Limb (tissue), 2 donors: ENCODE results near the gene RXRA.

ENCODE experiments used
- DNase-seq, 2 donors: peaks; one replicate each; pipeline ENCODE4 v3.0.0-alpha.2; 2016; ENCODE audit errors: extremely low spot score in 2 of 2

RXRA gene

DNA sequence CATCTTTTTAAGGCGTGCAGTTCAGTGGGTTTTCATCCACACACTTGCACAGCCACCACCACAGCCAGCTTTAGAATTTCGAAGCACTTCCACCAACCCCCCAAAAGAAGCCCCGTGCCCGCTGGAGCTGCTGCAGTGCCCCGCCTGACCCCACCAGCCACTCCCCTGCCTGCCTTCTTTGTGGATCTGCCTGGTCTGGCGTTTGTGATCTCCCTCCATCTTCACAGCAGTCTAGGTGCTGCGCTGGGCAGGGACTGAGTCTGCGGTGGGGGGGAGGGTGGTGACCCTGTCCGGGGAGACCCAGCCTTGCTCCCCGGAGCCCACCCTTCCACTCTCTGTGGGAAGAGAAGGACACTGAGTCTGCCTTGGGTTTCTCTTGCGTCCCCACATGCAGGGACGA, 40.8 kb downstream of the RXRA start:
- no peak for DNase-seq

GRCh38 chr9:134367791-134368490, 41.7 kb downstream of the RXRA start:
- peak in 1 of 2 donors; percentile 49 for DNase-seq

DNA sequence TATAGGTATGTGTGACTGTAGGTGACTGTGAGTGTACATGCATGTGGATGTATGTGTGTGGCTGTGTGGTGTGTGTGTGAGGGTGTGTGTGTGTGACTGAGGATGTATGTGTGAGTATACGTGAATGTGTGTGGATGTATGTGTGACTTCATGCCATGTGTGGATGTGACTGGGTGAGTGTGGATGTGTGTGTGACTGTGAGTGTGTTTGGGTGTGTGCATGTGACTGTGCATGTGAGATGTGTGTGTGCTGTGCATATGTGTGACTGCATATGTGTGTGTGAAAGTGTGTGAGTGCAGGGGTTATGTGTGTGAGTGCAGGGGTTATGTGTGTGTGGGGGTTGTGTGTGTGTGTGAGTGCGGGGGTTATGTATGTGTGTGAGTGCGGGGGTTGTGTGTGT, 42.3 kb downstream of the RXRA start:
- DNase-seq, result no peak

- no peak for DNase-seq
These were observed 43.4 kb downstream of the RXRA start for GRCh38 chr9:134369416-134370212.

GRCh38 chr9:134370213-134370492, 43.9 kb downstream of the RXRA start:
- no peak for DNase-seq

DNA sequence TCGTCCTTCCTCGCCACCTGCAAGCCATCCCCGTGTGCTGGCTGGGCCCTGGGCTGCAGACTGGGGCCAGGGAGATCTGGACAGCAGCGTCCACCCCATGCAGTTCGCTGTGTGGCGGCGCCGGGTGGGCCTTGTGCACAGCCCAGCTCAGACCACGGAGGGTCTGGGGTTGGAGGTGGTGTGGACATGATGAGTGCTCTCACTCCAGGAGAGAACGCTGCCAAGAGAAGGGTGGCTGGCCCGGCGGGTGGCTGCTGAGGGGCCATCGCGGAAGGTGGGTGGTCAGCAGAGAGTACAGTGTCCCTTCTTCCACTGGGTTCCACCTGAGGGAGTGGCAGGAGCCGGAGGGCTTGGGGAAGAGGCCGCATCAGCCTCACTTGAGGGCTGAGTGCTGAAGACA, 44.4 kb downstream of the RXRA start:
- no peak for DNase-seq

DNA sequence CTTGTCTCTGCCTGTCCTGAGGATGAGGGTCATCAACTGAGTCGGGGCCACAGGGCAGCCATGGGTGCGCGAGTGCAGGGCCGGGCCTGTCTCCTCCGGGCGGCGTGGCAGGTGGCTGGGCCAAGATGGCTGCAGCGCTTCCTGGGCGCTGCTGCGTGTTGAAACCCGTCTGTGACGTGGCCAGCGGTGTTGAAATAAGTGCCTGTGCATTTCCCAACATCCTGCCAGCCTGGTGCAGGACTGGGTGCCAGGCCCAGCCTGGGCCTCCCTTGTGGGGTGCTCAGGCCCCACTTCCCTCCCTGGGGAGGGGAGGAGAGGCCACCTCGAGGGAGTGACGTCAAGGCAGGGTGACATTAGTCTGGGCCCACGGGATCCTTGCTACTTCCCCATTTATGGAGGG, 45.5 kb downstream of the RXRA start:
- no peak for DNase-seq

DNA sequence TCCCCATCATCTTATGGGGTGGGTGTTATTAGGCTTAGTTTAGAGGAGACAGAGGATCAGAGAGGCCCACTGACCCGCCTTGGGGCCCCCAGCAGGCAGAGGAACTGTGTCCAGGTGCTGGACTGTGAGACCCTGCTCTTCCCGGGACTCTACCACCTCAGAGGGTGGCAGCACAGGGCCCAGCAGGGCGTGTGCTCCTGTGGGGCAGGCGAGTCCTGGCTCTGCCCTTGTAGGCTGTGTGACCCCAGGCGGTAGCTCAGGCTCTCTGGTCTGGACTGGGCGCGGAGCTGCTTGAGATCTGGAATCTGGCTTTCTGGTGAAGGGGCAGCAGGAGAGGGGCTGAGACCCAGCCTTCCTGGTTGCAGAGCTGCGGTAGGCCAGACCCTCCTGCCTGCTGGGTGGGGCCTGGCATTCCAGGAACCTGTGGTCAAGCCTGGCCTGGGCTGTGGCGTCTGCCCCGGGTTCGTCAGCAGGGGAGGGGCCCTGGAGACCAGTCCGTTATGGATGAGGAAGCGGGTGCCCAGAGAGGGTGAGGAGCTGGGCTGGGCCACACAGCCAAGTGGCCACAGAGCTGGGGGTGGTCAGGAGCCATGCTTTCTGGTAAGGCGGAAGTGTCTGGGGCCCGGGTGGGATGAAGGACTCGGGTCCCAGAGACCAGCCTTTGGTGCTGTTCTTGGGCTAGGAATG, 46.5 kb downstream of the RXRA start:
- DNase-seq, result no peak

GRCh38 chr9:134373269-134373668, 47.0 kb downstream of the RXRA start:
- no peak for DNase-seq

- DNase-seq, result no peak
These were observed 47.7 kb downstream of the RXRA start for GRCh38 chr9:134373953-134374300.

DNA sequence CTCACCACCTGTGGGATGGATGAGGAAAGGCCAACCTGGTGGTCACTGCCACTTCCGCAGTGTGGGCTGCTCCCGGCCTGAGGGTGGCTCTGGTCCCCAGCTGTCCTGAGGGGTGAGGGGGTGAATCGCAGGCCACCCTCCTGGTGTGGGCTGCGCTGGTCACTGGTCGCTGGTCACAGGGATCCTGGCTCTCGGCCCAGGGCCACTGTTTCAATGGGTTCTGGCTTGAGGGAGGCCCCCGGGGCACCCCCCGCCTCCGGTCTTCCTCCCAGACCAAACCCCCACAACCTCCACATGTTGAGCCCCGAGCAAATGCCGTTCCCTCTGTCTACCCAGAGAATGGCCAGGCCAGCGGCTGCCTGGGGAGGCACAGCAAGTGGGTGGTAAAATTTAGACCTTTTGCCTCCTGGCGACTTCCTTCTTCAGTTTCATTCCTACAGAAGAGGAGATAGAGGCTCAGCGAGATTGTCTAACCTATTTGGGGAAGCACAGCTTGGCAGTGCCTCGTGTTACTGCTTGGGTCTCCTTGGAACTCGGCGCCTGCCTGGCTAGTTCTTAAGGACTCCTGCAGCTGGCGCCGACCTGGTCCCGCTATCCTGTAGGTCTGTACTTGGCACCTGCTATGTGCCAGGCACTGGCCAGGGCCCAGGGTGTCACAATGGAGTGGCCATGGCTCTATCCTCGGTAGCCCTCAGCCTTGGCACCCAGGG, 48.2 kb downstream of the RXRA start:
- DNase-seq, result no peak

GRCh38 chr9:134375011-134375390, 48.7 kb downstream of the RXRA start:
- no peak for DNase-seq

GRCh38 chr9:134375430-134376385, 49.5 kb downstream of the RXRA start:
- peak; percentile 35 to 66 for DNase-seq

DNA sequence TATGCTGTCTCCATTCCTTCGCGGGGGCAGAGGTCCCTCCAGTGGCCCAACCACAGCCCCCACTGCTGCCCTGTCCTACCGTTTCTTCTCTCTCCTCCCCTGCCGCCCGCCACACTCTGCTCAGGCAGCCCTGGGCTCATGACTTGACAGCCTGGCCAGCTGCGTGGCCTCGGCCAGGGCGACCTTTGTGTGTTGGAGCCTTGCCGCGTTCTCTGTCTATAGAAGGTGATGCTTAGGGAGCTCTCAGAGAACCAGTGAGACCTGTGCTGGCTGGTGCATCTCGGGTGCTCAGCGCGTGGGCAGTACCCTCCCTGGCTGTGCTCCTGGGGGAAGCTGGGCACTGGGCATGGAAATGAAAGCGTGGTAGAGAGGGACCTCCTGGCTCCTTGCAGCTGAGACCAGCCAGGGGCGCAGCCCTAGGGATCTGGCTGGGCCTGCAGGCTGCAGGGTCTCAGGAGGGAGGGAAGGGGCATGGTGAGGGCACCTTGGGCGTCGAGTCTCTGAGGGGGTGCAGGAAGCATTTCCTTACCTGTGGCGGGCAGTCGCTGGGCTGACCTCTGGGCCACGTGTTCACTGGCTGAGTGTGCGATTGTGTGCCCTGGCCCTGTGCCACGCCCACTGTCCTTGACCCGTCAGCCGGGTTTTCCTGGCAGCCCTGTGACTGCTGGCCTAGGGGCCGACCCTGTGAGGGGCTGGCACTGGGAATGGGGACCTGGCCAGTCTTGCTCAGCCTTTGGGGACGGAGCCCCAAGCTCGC, 50.3 kb downstream of the RXRA start:
- DNase-seq, result no peak

- DNase-seq, result no peak
These were observed 50.9 kb downstream of the RXRA start for GRCh38 chr9:134377143-134377484.

DNA sequence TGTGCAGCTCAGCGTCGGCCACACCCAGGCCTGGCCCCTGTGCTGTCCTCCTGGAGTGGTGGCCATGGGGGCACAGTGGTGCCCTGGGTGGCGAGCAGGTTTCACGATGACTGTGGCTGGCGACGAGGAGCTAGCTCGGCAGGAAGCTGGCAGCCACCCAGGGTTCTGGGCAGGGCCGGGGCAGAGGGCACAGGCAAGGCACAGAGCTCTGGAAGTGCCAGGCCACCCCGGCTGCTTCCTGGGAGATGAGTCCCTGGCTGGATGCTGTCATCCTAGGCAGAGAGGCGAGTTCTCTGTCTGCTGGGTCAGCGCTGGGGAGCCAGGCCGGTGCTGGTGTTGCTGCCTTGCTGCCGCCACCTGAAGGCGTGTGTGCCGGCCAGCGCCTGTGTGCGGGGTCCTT, 51.7 kb downstream of the RXRA start:
- no peak for DNase-seq

- peak; percentile 34 to 60 for DNase-seq
These were observed 52.7 kb downstream of the RXRA start for GRCh38 chr9:134378901-134379338.

- no peak for DNase-seq
These were observed 53.6 kb downstream of the RXRA start for GRCh38 chr9:134379831-134380365.

- no peak for DNase-seq
These were observed 54.5 kb downstream of the RXRA start for GRCh38 chr9:134380542-134381271.
